ENCODE data around the gene SCNN1A. TPM values are rescaled to one million over a fixed set of nuclear protein-coding genes. Genes with fewer than 3 reads are reported as not detected.
A peak's percentile ranks its signal among the peaks of the same experiment; 100 is the strongest.

Gene SCNN1A
- polyA plus RNA-seq, 1 experiment, result 0.36 TPM

GRCh38 chr12:6376870-6377666, 1.7 kb upstream of the SCNN1A start:
- no peaks in the 10 kb centered on the region for H3K27me3 ChIP-seq (ENCODE audit: control insufficient read depth, insufficient read depth, low read length)
- no peaks in the 10 kb centered on the region for H3K36me3 ChIP-seq (ENCODE audit: control insufficient read depth, insufficient read depth, low read length)
- ChIA-PET CTCF (no interaction called here), POLR2A (interaction anchor here (0.5 kb wide), 1 partner anchor 94 kb away, joined by 5 read pairs; no protein-coding TSS in a partner anchor)
- no peak overlapping the region for H3K4me3 ChIP-seq (ENCODE audit: low read depth, low read length)
- no peak for DNase-seq (ENCODE audit: low read depth)
- TF ChIP-seq, protein P1, sequence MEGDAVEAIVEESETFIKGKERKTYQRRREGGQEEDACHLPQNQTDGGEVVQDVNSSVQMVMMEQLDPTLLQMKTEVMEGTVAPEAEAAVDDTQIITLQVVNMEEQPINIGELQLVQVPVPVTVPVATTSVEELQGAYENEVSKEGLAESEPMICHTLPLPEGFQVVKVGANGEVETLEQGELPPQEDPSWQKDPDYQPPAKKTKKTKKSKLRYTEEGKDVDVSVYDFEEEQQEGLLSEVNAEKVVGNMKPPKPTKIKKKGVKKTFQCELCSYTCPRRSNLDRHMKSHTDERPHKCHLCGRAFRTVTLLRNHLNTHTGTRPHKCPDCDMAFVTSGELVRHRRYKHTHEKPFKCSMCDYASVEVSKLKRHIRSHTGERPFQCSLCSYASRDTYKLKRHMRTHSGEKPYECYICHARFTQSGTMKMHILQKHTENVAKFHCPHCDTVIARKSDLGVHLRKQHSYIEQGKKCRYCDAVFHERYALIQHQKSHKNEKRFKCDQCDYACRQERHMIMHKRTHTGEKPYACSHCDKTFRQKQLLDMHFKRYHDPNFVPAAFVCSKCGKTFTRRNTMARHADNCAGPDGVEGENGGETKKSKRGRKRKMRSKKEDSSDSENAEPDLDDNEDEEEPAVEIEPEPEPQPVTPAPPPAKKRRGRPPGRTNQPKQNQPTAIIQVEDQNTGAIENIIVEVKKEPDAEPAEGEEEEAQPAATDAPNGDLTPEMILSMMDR (IDR thresholded peaks at IDR 0.05; ENCODE audit: insufficient read depth, low read depth, low read length), result no peak

- POLR2A ChIA-PET, result no interaction called here
- no peaks in the 10 kb centered on the region for H3K27me3 ChIP-seq (ENCODE audit: control insufficient read depth, insufficient read depth, low read length)
- no peak overlapping the region for H3K4me3 ChIP-seq (ENCODE audit: low read depth, low read length)
- no peaks in the 10 kb centered on the region for H3K36me3 ChIP-seq (ENCODE audit: control insufficient read depth, insufficient read depth, low read length)
- DNase-seq (ENCODE audit: low read depth), result no peak
- CTCF ChIA-PET, result interaction anchor here (0.6 kb wide), 1 partner anchor 41 kb away, joined by 3 read pairs; no protein-coding TSS in a partner anchor
- TF ChIP-seq, protein P1 (IDR thresholded peaks at IDR 0.05; ENCODE audit: insufficient read depth, low read depth, low read length), result peak; percentile 64
These were observed 911 bp upstream of the SCNN1A start for GRCh38 chr12:6376079-6376869.

GRCh38 chr12:6374786-6375160, 590 bp downstream of the SCNN1A start:
- H3K4me3 ChIP-seq (ENCODE audit: low read depth, low read length), result no peak overlapping the region
- ChIA-PET POLR2A (interaction anchor here (0.5 kb wide), 1 partner anchor 131 kb away, joined by 3 read pairs; no protein-coding TSS in a partner anchor), CTCF (interaction anchor here (1.3 to 2.0 kb wide), 3 partner anchors 12 to 40 kb away, joined by 3 to 6 read pairs (median 5); no protein-coding TSS in a partner anchor)
- no peaks in the 10 kb centered on the region for H3K36me3 ChIP-seq (ENCODE audit: control insufficient read depth, insufficient read depth, low read length)
- TF ChIP-seq, protein P1 (IDR thresholded peaks at IDR 0.05; ENCODE audit: insufficient read depth, low read depth, low read length), result no peak
- H3K27me3 ChIP-seq (ENCODE audit: control insufficient read depth, insufficient read depth, low read length), result no peaks in the 10 kb centered on the region
- DNase-seq (ENCODE audit: low read depth), result no peak

- ChIA-PET POLR2A (interaction anchor here (0.6 kb wide), 1 partner anchor 160 kb away, joined by 15 read pairs; the partner anchor contains the start of gene GAPDH), CTCF (interaction anchor here (0.8 to 2.0 kb wide), 4 partner anchors 11 to 91 kb away, joined by 3 to 6 read pairs (median 4); no protein-coding TSS in a partner anchor)
- no peak overlapping the region for H3K4me3 ChIP-seq (ENCODE audit: low read depth, low read length)
- no peaks in the 10 kb centered on the region for H3K27me3 ChIP-seq (ENCODE audit: control insufficient read depth, insufficient read depth, low read length)
- no peaks in the 10 kb centered on the region for H3K36me3 ChIP-seq (ENCODE audit: control insufficient read depth, insufficient read depth, low read length)
- DNase-seq (ENCODE audit: low read depth), result no peak
- TF ChIP-seq, protein P1 (IDR thresholded peaks at IDR 0.05; ENCODE audit: insufficient read depth, low read depth, low read length), result no peak
These were observed 1.2 kb downstream of the SCNN1A start for GRCh38 chr12:6374028-6374785.
